Stomach (tissue), 9 donors: ENCODE results near the gene SP100. TPM values are rescaled to one million over a fixed set of nuclear protein-coding genes. Genes with fewer than 3 reads are reported as not detected.

Experiments used
- DNase-seq, 2 donors: peaks; one replicate each; pipeline versions ENCODE4 v3.0.0 to v3.0.0-alpha.2; 2013 to 2019
- H3K27ac ChIP-seq, 5 donors: fragments of 200-600 bp in 4 of 5; sonication (generic) in 4 of 5; one replicate each; pipeline ENCODE4 v1.5.1; 2013 to 2019; ENCODE audit warnings: mild to moderate bottlenecking in 1 of 5, moderate library complexity in 1 of 5
- H3K27me3 ChIP-seq, 3 donors: fragments of 200-600 bp; sonication (generic); one replicate each; pipeline ENCODE4 v1.5.1; 2017 to 2019; ENCODE audit warnings: mixed run types in 1 of 3
- H3K36me3 ChIP-seq, 4 donors: fragments of 200-600 bp; sonication (generic); 1 replicate in 3 of 4; 2 replicates in 1 of 4; pipeline ENCODE4 v1.5.1; 2016 to 2019
- H3K4me1 ChIP-seq, 4 donors: fragments of 200-600 bp; sonication (generic); one replicate each; pipeline ENCODE4 v1.5.1; 2016 to 2019
- H3K4me3 ChIP-seq, 4 donors: fragments of 200-600 bp; sonication (generic) in 3 of 4; one replicate each; pipeline ENCODE4 v1.5.1; 2016 to 2019; ENCODE audit warnings: mild to moderate bottlenecking in 1 of 4
- H3K9me3 ChIP-seq, 4 donors: fragments of 200-600 bp; sonication (generic); one replicate each; pipeline ENCODE4 v1.5.1; 2016 to 2019
- CTCF ChIP-seq, 7 experiments: fragments of 450-650 bp in 4 of 7; fragments of 200-600 bp in 3 of 7; sonication (generic) in 3 of 7; IDR thresholded peaks; one replicate each; pipeline ENCODE4 v1.5.1; 2016 to 2019; ENCODE audit warnings: antibody characterized with exemption in 7 of 7, control low read depth in 2 of 7, mild to moderate bottlenecking in 1 of 7
- EP300 ChIP-seq: sonication (generic); formaldehyde crosslinking; IDR thresholded peaks from one replicate; pipeline ENCODE4 v1.6.1; 2017; ENCODE audit warnings: antibody characterized with exemption
- POLR2A ChIP-seq, 4 donors: fragments of 450-650 bp; IDR thresholded peaks; one replicate each; pipeline ENCODE4 v1.6.1; 2016; ENCODE audit warnings: antibody characterized with exemption in 4 of 4, control low read depth in 2 of 4, mild to moderate bottlenecking in 1 of 4, moderate library complexity in 1 of 4
- POLR2AphosphoS5 ChIP-seq, 3 donors: sonication (generic); formaldehyde crosslinking; IDR thresholded peaks; one replicate each; pipeline ENCODE4 v1.6.1; 2016; ENCODE audit warnings: antibody characterized with exemption in 3 of 3
- WGBS, 5 donors: extraction: QIAGEN DNeasy Blood & Tissue Kit in 3 of 5; methylation state at CpG; one replicate each; pipeline versions ENCODE4 v1.1.5 to v1.1.7; 2013 to 2018; 5-methylcytosine and 5-hydroxymethylcytosine counted together
- intact Hi-C: fragments of 100-400 bp; cut with DNase I; formaldehyde crosslinking; loops from one replicate; pipeline ENCODE4 v1.15.1; 2023; ENCODE audit warnings: low total_unique reads
- polyA plus RNA-seq, 3 donors: library from polyadenylated mRNA; stranded (reverse); fragments of 200-250 nt; gene quantifications; one replicate each; pipeline ENCODE4 v1.2.3, GENCODE V29; 2013
- total RNA-seq, 5 donors: library from RNA; depleted of rRNA; stranded (reverse); fragments of >200 nt; gene quantifications; one replicate each; pipeline versions ENCODE4 v1.1.0 to v1.2.3, GENCODE V29; 2014 to 2016
- donor health status: healthy with polysubstance abuse.
- donor health status: Bipolar disorder and iron deficiency.
- donor health status: healthy.

The SP100 gene
- total and polyA plus RNA-seq, 8 donors = 11.0 to 168 (median 67.6) TPM

GRCh38 chr2:230471074-230471473, 55.1 kb downstream of the SP100 start:
- intact Hi-C loops = no loop called here
- Histone ChIP-seq H3K9me3 (peaks cover 0 to 12% (median 6%) of the 10 kb centered on the region in 4 donors), H3K27me3 (no peaks in the 10 kb centered on the region), H3K4me3 (no peak overlapping the region), H3K36me3 (peaks cover 14 to 90% (median 89%) of the 10 kb centered on the region in 4 donors), H3K4me1 (peaks cover 0 to 5% (median 0%) of the 10 kb centered on the region in 4 donors), H3K27ac (no peak overlapping the region)
- WGBS, 5 donors = 86 to 93% (median 91%) methylated on average over 4 of the region's 4 CpGs
- TF ChIP-seq CTCF (IDR thresholded peaks at IDR 0.05) (no peak), EP300 (no peak), POLR2AphosphoS5 (IDR thresholded peaks at IDR 0.05) (no peak), POLR2A (IDR thresholded peaks at IDR 0.05) (no peak)
- no peak for DNase-seq

GRCh38 chr2:230472621-230473018, 56.6 kb downstream of the SP100 start:
- Histone ChIP-seq H3K36me3 (peaks cover 12 to 90% (median 87%) of the 10 kb centered on the region in 4 donors), H3K9me3 (peaks cover 0 to 12% (median 6%) of the 10 kb centered on the region in 4 donors), H3K27me3 (no peaks in the 10 kb centered on the region), H3K27ac (peak overlapping the region in 2 of 5 donors; percentile 27 to 31), H3K4me3 (no peak overlapping the region), H3K4me1 (peaks cover 0 to 5% (median 0%) of the 10 kb centered on the region in 4 donors)
- TF ChIP-seq POLR2A (IDR thresholded peaks at IDR 0.05) (no peak), EP300 (no peak), POLR2AphosphoS5 (IDR thresholded peaks at IDR 0.05) (no peak), CTCF (IDR thresholded peaks at IDR 0.05) (no peak)
- no peak for DNase-seq
- intact Hi-C loops = no loop called here

- peaks cover 0 to 5% (median 0%) of the 10 kb centered on the region in 4 donors for H3K4me1 ChIP-seq
- H3K27me3 ChIP-seq = no peaks in the 10 kb centered on the region
- peak in 1 of 2 donors; percentile 20 for DNase-seq
- H3K27ac ChIP-seq = peak overlapping the region in 2 of 5 donors; percentile 27 to 31
- TF ChIP-seq POLR2A (IDR thresholded peaks at IDR 0.05) (no peak), POLR2AphosphoS5 (IDR thresholded peaks at IDR 0.05) (no peak), CTCF (IDR thresholded peaks at IDR 0.05) (no peak), EP300 (no peak)
- no peak overlapping the region for H3K4me3 ChIP-seq
- peaks cover 9 to 90% (median 81%) of the 10 kb centered on the region in 4 donors for H3K36me3 ChIP-seq
- peaks cover 0 to 12% (median 6%) of the 10 kb centered on the region in 4 donors for H3K9me3 ChIP-seq
- intact Hi-C loops = no loop called here
- 36 to 72% (median 47%) methylated on average over 3 of the region's 3 CpGs for WGBS, 5 donors
Measured at GRCh38 chr2:230473378-230473777, 57.4 kb downstream of the SP100 start.

- no peak for TF ChIP-seq EP300
- TF ChIP-seq POLR2AphosphoS5 (IDR thresholded peaks at IDR 0.05) = no peak
- no peak for TF ChIP-seq CTCF (IDR thresholded peaks at IDR 0.05)
- TF ChIP-seq POLR2A (IDR thresholded peaks at IDR 0.05) = no peak
- intact Hi-C loops = no loop called here
- Histone ChIP-seq H3K36me3 (peaks cover 4 to 90% (median 80%) of the 10 kb centered on the region in 4 donors), H3K4me1 (peaks cover 0 to 5% (median 0%) of the 10 kb centered on the region in 4 donors), H3K27me3 (no peaks in the 10 kb centered on the region), H3K9me3 (peaks cover 0 to 12% (median 6%) of the 10 kb centered on the region in 4 donors), H3K27ac (no peak overlapping the region), H3K4me3 (no peak overlapping the region)
- 87 to 98% (median 89%) methylated on average over 1 of the region's 1 CpG for WGBS, 5 donors
- no peak for DNase-seq
Measured at GRCh38 chr2:230475143-230475542, 59.1 kb downstream of the SP100 start.
